HL-60 (cell line): Measurements from ENCODE around the gene ZBTB46.

ENCODE experiments used
- CTCF ChIP-seq: IDR thresholded peaks from one replicate; pipeline ENCODE4 v1.5.1; 2011; ENCODE audit warnings: low read length, control low read depth, inconsistent platforms; ENCODE audit not compliant: insufficient read depth
- POLR2AphosphoS5 ChIP-seq: IDR thresholded peaks from 2 replicates; pipeline ENCODE4 v1.6.1; 2012; ENCODE audit warnings: low read depth

GRCh38 chr20:63854069-63854765 lies 23.2 kb upstream of the ZBTB46 start:
- no peak for TF ChIP-seq CTCF
- TF ChIP-seq POLR2AphosphoS5: no peak
